NCI-H748 treated with DMSO at 0.1 percent for 48 hours (cell line): ENCODE results near the gene ZSCAN1.
A peak's percentile ranks its signal among the peaks of the same experiment; 100 is the strongest.

Experiments
- DNase-seq: peaks from one replicate; lab custom pipeline; 2025; lab: John Stamatoyannopoulos, UW

ZSCAN1 gene

GRCh38 chr19:58084596-58085347, 50.9 kb downstream of the ZSCAN1 start:
- DNase-seq: no peak

GRCh38 chr19:58085348-58085875, 51.6 kb downstream of the ZSCAN1 start:
- DNase-seq: no peak

- no peak for DNase-seq
These were observed 53.2 kb downstream of the ZSCAN1 start for GRCh38 chr19:58086825-58087710.

DNA sequence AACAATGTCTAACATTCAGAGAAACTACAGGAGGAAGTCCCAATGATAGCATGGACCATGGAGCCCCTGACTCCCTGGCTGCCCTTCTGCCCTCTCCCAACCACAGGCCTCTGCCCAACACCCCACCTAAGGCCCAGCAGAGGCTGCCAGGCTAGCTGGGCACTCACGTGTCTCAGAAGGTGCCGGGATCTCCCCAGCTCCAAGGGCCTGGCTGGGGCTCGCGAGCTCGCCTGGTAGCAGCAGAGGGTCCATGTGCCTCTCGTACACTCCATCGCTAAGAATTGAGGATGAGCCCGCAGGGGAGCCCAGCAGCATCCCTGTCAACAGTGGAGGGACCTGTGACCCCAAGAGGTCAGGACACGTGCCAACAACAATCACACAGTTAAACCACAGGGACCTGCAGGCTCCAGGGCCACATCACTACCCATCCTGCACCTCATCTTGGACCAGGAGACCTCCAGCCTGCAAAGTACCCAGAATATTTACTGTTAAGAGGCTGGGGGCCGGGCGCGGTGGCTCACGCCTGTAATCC, 54.8 kb downstream of the ZSCAN1 start:
- no peak for DNase-seq

GRCh38 chr19:58089846-58090245, 56.0 kb downstream of the ZSCAN1 start:
- DNase-seq: no peak

DNA sequence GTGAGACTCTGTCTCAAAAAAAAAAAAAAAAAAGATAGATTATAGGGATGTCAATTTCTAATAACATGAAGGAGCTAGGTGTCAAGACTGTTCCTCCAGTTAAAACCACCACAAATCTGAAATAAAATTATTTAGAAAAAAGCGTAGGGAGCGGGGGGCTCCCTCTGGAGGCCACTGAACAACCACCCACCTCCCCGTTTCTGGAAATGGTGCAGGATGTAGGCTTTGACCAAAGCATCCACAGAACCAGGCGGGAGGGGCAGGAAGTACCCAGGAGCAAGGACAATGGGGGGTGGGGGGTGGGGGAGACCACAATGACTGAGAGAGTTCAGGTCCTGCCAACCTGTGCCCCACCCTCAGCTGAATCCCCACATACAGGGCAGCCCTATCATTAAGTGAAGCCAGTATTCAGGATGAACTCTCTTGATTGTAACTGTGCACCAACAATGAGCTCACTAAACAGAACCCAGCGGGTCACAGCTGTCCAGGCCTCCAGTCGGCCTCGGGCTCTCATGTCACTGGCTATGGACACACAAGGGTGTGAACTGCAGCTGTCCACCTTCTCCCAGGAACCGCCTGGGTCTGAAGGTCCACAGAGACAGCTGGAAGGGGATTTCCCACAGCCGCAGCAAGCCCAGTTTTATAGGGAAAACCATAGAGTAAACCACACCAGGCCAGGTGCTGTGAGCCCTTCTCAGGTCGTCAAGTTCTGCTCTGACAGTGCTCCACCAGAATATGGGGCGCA, 57.6 kb downstream of the ZSCAN1 start:
- DNase-seq: no peak

GRCh38 chr19:58093071-58093470, 59.2 kb downstream of the ZSCAN1 start:
- no peak for DNase-seq

DNA sequence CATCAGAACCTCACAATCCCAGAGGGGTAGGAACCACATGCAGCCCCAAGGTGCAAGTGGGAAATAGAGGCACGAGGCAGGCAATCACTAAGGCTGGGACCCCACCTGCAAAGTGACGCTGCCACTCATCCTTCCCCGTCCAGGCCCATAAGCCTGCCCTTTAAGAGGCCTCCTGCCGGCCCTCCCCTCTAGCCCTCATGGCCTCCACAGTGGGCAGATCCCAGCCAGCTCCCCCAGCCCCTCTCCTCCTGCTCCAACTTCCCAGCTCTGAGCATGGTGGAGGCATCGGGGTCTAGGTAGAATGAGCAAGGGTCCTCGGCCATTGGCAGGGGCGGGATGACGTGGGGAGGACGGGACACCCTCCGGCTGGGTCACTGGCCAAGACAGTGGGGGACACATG, 61.5 kb downstream of the ZSCAN1 start:
- no peak for DNase-seq

GRCh38 chr19:58096884-58097283, 63.1 kb downstream of the ZSCAN1 start:
- DNase-seq: no peak

DNA sequence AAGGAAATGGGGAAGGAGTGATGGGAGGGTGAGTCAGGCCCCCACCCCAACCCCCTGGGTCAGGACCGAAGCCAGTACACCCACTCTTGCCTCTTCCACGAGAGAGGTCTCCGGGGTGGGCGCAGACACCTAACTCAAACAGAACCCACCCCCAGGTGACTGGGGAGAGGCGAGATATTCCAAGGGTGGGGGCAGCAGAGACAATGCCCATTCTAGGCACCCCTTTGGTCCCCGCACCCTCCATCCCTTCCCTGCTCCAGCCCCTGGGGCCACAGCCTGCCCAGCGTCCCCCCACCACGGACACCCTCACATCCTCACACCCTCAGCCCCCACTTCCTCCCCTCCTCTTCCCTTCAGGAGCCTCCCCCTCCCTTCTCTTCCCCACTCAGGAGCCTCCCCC, 63.5 kb downstream of the ZSCAN1 start:
- DNase-seq: no peak

GRCh38 chr19:58097781-58098681, 64.2 kb downstream of the ZSCAN1 start, which contains the start of gene ZSCAN18:
Gene ZSCAN18, minus strand, starts transcription at chr19:58098231. Its CDS starts 7,964 bp downstream, at chr19:58090267.
- DNase-seq: peak; percentile 97

- DNase-seq: no peak
These were observed 64.8 kb downstream of the ZSCAN1 start for GRCh38 chr19:58098682-58098998.
